ENCODE measurements around the gene TULP4. TPM values are rescaled to one million over a fixed set of nuclear protein-coding genes. Genes with fewer than 3 reads are reported as not detected.
A peak's percentile ranks its signal among the peaks of the same experiment; 100 is the strongest.

The TULP4 gene
- total and polyA plus RNA-seq, 2 of the 8 experiments (the other 6 are each of a cell fraction or from before 2014, with no cell fraction given), result 7.7 to 51.6 TPM

DNA sequence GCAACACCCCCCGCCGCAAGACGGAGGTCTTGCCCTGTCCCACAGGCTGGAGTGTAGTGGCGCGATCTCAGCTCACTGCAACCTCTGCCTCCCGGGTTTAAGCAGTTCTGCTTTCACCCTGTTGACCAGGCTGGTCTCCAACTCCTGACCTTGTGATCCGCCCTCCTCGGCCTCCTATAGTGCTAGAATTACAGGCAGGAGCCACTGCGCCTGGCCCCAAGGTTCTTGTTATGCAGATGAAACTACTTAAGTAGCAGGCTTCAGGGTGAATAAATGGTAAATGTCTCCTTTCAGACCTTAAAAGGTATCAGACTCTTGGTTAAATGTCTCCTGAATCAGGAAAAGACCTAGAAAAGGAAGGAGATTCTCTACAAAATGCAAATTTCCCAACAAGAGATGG, 152.2 kb downstream of the TULP4 start:
- Histone ChIP-seq H3K4ac (replicated peaks; ENCODE audit: insufficient read length, low read depth, low read length) (no peak overlapping the region), H3K14ac (ENCODE audit: insufficient read length) (no peak overlapping the region), H3K27me3 (replicated peaks in 1 of 4; ENCODE audit: control insufficient read depth in 3 of 4, extremely low read depth in 1 of 4, insufficient read depth in 3 of 4, low read length in 3 of 4) (peaks cover 20 to 37% (median 36%) of the 10 kb centered on the region in 4 experiments), H3K4me1 (replicated peaks in 1 of 4; ENCODE audit: control insufficient read depth in 3 of 4, insufficient read depth in 4 of 4, low read length in 3 of 4) (peaks cover 3 to 20% (median 10%) of the 10 kb centered on the region in 4 experiments), H3K4me2 (ENCODE audit: insufficient read depth in 1 of 2, low read depth in 2 of 2, low read length in 2 of 2) (peak overlapping the region; percentile 23 to 49), H3K23ac (ENCODE audit: insufficient read length) (no peak overlapping the region), H2AFZ (ENCODE audit: low read length) (no peak overlapping the region), H2BK12ac (ENCODE audit: low read depth, low read length) (peak overlapping the region; percentile 18; the same call in 1 of the 2 replicates), H3K9me3 (ENCODE audit: insufficient read depth in 2 of 2, low read depth in 1 of 2, low read length in 1 of 2) (peaks cover 0 to 4% of the 10 kb centered on the region in 2 experiments; a peak in 1 of 4 replicates), H3K27ac (ENCODE audit: low read depth, low read length) (peak overlapping the region; percentile 24; the same call in 1 of the 2 replicates), H3K23me2 (ENCODE audit: low read depth, low read length) (no peaks in the 10 kb centered on the region), H2BK5ac (ENCODE audit: low read depth, low read length) (0 out of 2 replicates have a peak overlapping the region, but pooled peaks have one; percentile 26), H2AK5ac (ENCODE audit: low read depth, low read length) (no peak overlapping the region), H3K9ac (replicated peaks in 1 of 4; ENCODE audit: extremely low read depth in 1 of 4, low read depth in 3 of 4, low read length in 3 of 4) (no peak overlapping the region), H2BK20ac (ENCODE audit: low read length) (0 out of 2 replicates have a peak overlapping the region, but pooled peaks have one; percentile 2), H3K56ac (replicated peaks; ENCODE audit: insufficient read length, low read depth, low read length) (no peak overlapping the region), H3K79me1 (ENCODE audit: low read depth, low read length) (no peaks in the 10 kb centered on the region), H3K4me3 (ENCODE audit: extremely low read depth in 1 of 4, insufficient read depth in 2 of 4, low read depth in 3 of 4, low read length in 4 of 4) (peak overlapping the region in 1 of 4 experiments; percentile 37; a peak in 1 of 8 replicates), H4K8ac (ENCODE audit: extremely low read depth, insufficient read depth, low read length) (no peak overlapping the region), H2BK15ac (ENCODE audit: low read length) (no peak overlapping the region), H3K18ac (ENCODE audit: extremely low read depth, low read length) (0 out of 2 replicates have a peak overlapping the region, but pooled peaks have one; percentile 14), H3K36me3 (ENCODE audit: control insufficient read depth in 2 of 4, insufficient read depth in 4 of 4, low read length in 3 of 4) (peaks cover 0 to 10% (median 4%) of the 10 kb centered on the region in 4 experiments; a peak in 3 of 8 replicates), H3K79me2 (ENCODE audit: control insufficient read depth in 1 of 2, insufficient read depth in 2 of 2, low read length in 2 of 2) (no peaks in the 10 kb centered on the region), H4K5ac (ENCODE audit: insufficient read length, low read depth, low read length) (no peak overlapping the region), H4K20me1 (replicated peaks in 1 of 2; ENCODE audit: control insufficient read depth in 1 of 2, insufficient read depth in 2 of 2, low read length in 2 of 2) (peaks cover 4 to 9% of the 10 kb centered on the region in 2 experiments), H2BK120ac (replicated peaks; ENCODE audit: low read depth, low read length) (no peak overlapping the region), H4K91ac (replicated peaks; ENCODE audit: insufficient read length, low read length) (no peak overlapping the region)
- WGBS, 2 experiments (ENCODE audit: extremely low coverage in 1 of 2, insufficient coverage in 1 of 2, insufficient read length in 1 of 2, insufficient replicate concordance in 2 of 2, low coverage in 1 of 2, low lambda C conversion rate in 2 of 2, missing lambda C conversion rate in 1 of 2), result 9% methylated on average over 9 of the region's 9 CpGs; no CpG with 5 or more reads in 1 of the 2 experiments
- DNase-seq (ENCODE audit: low read depth in 1 of 2, low spot score in 2 of 2) (peak; percentile 78 to 90), FAIRE-seq (no peak)
- ChIA-PET CTCF (ENCODE audit: partially characterized antibody) (interaction anchor here (0.8 to 1.0 kb wide), 3 partner anchors 25 to 244 kb away, joined by 3 to 4 read pairs (median 3); no protein-coding TSS in a partner anchor), POLR2A (ENCODE audit: partially characterized antibody) (interaction anchor here (0.9 to 1.2 kb wide), 2 partner anchors 17 to 233 kb away, joined by 3 to 5 read pairs; no protein-coding TSS in a partner anchor)
- TF ChIP-seq, protein P1, sequence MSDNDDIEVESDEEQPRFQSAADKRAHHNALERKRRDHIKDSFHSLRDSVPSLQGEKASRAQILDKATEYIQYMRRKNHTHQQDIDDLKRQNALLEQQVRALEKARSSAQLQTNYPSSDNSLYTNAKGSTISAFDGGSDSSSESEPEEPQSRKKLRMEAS (IDR thresholded peaks at IDR 0.05), result no peak
- TF ChIP-seq FOSL1 (IDR thresholded peaks at IDR 0.05; ENCODE audit: insufficient read depth, low read depth, low read length) (no peak), KDM1A (IDR thresholded peaks at IDR 0.05; ENCODE audit: borderline replicate concordance, low read length) (peak; percentile 33; the same call in 1 of the 2 replicates), HDAC6 (IDR thresholded peaks at IDR 0.05; ENCODE audit: low read depth, low read length) (no peak), RAD21 (IDR thresholded peaks at IDR 0.05 in 1 of 2, conservative IDR thresholded peaks at IDR 0.05 in 1 of 2; ENCODE audit: low read depth in 2 of 2, low read length in 2 of 2) (peak in 1 of 2 experiments; percentile 20; a peak in 1 of 4 replicates), TCF12 (IDR thresholded peaks at IDR 0.05; ENCODE audit: low read depth, low read length) (0 out of 2 replicates have a peak, but pooled peaks have one; percentile 44), GABPA (IDR thresholded peaks at IDR 0.05; ENCODE audit: borderline replicate concordance, insufficient read depth, low read length) (no peak), TAF1 (IDR thresholded peaks at IDR 0.05; ENCODE audit: low read depth, low read length) (peak; percentile 72), HDAC2 (IDR thresholded peaks at IDR 0.05; ENCODE audit: borderline replicate concordance in 1 of 2, low read depth in 2 of 2, low read length in 2 of 2) (0 out of 4 replicates have a peak, but pooled peaks have one; percentile 43 to 44)
- TF ChIP-seq, protein P2, sequence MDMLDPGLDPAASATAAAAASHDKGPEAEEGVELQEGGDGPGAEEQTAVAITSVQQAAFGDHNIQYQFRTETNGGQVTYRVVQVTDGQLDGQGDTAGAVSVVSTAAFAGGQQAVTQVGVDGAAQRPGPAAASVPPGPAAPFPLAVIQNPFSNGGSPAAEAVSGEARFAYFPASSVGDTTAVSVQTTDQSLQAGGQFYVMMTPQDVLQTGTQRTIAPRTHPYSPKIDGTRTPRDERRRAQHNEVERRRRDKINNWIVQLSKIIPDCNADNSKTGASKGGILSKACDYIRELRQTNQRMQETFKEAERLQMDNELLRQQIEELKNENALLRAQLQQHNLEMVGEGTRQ (IDR thresholded peaks at IDR 0.05; ENCODE audit: low read length), result no peak
